HG02610 (cell line): ENCODE data around the gene STK38.
A peak's percentile ranks its signal among the peaks of the same experiment; 100 is the strongest.

Experiments
- ATAC-seq: cut with Tn5 transposase; IDR thresholded peaks from one replicate; pipeline ENCODE4 v1.9.1; 2021; ENCODE audit warnings: mild to moderate bottlenecking, moderate library complexity; ENCODE audit not compliant: unreplicated experiment

STK38 gene

DNA sequence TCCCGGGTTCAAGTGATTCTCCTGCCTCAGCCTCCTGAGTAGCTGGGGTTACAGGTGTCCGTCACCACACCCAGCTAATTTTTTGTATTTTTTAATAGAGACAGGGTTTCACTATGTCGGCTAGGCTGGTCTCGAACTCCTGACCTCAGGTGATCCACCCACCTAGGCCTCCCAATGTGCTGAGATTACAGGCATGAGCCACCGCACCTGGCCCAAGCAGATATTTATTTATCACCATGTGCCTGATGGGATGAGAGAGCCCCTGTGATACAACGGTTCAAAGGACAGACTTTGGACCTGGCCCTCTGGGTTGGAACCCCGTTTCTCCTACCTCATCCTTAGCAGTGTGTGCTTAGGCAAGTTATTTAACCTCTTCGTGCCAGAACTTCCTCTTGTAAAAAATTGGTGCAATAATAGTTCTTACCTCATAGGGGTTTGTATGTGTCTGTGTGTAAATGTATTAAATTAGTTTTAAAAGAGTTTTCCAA lies 19.2 kb upstream of the STK38 start:
- ATAC-seq = no peak

DNA sequence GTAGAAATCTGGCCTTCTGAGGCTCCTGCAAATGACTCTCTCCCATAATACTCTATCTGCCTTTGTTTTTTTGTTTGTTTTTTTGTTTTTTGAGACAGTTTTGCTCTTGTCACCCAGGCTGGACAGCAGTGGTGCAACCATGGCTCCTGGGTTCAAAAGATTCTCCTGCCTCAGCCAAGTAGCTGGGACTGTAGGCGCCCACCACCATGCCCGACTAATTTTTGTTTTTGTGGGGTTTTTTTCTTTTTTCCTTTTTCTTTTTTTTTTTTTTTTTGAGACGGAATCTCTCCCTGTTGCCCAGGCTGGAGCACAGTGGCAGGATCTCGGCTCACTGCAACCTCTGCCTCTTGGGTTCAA lies 16.6 kb upstream of the STK38 start:
- ATAC-seq = no peak

DNA sequence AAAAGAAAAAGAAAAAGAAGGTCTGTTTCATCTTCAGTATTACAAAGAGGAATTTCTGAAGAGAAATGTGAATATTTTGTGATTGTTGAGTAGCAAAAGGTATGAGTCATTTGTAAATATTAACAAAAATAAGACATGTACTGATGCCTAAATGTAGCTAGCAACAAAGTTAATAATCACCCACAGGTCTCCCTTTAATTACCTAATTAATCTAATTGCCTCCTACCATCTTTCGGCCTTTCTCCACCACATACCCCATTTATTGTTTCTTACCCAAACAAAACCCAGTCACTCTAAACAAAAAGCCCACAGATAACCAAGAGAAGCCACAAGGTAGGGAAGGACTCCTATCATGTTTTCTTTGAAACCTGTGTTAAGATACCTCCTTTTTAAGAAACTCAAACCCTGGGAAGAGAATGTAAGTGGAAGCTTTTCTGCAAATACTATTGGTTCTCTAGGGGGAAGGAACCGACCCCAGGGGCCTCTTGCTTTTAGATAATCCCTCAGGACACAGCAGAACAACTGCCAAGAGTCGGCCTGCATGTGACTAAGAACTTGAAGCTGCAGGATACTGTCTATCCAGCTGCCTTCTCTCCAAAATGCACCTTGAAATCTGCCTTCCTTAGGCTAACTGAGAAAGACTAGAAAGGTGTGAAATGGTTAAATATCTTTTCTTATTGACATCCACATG lies 16.1 kb upstream of the STK38 start:
- no peak for ATAC-seq

DNA sequence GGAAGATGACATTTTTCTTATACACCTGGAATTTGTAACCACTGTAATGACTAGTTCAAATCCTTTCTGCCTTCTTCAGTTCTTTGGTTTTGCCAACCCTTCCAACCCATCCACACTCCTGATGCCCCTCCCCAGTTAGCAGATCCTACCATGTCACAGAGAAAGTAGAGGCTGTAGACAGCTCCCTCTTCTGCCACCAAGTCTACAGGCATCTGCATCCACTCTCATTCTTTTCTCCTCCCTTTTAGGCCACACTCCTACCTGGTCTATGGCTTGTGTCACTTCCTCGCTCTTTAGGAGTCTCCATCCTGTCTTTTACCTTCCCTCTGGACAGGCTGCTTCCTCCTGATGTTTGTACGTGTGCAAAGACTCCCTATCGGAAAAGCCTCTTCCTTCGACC lies 13.5 kb upstream of the STK38 start:
- ATAC-seq = no peak

DNA sequence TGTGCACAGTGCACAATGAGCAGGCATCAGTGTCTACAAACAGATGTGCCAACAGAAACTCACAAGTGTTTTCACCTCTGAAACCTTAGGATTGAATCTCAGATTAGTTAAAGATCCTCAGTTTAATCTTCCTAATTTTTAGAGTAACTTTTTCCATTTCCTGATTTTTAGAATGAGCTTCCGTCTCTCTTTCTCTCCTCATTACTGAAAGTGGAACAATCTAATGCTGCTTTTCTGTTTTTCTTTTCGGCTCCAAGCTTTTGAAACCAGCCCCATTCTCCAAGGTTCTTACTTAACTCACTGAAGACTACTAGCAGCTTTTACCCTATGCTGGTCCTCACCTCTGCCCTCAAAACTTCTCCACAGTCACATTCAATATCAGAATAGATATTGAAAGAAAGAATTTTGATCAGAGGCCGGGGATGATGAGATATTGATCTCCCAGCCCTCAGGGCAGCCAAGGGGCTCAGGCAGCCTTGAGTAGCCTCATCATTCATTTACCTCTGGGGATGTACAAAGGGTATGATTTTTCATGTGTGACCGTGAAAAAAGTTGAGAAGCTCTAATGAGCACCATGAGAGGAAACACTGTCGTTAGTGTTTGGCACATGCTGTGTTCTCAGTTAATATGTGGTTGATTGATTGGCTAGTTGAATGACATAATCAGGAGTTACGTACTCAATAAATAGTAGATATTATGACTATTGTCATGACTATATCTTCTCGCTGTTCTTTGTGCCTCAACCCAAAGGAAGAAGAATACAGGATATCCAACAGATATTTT lies 11.9 kb upstream of the STK38 start:
- peak; percentile 41 for ATAC-seq

DNA sequence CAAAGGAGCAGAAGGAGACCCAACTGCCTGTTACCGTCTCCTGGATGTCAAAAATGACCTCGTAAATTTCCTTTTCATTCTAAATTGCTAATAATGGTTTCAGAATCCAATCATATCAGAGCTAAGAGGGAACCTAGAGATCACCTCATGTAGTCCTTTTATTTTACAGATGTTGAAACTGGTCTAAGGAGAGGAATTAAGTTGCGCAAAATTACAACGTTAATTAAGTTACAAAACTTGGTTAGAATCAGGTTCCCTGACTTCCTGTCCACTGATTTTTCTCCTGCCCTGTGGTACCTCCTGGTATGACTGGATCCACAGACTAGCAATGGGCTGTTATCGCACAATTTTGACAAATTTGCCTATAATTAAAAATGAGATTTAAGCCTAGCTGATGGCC lies 9.0 kb upstream of the STK38 start:
- ATAC-seq = no peak

DNA sequence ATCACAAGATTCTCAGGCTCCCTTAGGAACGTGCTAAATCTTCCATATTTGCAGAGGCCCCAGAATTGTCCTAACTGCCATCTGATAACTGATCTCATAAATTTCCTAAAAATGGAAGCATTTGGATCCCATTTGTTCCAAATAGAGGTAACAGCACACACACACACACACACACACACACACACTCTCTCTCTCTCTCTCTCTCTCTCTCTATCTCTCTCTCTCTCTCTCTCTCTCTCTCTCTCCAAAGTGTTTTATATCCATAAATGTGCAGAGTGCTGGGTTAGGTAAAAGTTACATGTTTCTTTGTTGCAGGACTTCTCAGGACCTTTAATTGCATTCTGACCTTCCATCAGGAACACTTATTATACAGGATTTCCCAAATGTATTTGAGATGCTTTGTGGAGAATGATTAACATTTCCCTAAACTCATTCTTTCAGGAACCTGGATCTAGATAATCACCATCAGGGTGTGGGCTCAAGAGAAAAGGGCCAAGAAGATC lies 8.5 kb upstream of the STK38 start:
- ATAC-seq = no peak

DNA sequence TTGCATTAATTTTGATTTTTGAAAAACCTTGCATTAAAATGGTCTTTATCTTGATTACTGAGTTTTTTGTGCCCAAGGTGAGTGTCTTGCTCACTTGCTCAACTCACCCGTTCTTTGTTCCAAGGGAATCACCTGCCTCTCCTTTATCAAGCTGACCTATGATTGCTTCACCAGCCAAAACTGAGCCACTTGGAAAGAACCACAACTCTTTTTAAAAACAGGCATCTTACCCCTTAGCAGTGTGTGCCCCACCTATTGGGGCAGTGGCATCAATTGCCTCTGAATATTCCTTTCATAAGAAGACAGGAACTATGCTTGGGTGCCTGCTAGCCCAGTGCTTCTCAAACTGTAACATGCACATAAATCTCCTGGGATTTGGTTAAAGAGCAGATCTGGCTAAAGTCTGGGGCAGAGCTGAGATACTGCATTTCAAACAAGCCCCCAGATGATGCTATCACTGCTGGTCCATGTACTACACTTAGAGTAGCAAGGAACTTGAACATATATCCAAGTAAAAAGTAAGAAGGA lies 3.3 kb upstream of the STK38 start:
- ATAC-seq = no peak

DNA sequence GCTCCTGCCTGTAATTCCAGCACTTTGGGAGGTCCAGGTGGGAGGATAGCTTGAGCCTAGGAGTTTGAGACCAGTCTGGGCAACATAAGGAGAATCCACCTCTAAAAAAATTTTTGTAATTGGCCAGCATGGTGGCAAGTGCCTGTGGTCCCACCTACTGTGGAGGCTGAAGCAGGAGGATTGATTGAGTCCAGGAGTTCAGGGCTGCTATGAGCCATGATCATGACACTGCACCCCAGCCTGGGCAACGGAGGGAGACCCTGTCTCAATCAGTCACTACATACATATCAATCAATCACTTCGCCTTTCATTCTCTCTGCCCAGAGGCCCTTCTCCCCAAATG lies 1.1 kb upstream of the STK38 start:
- no peak for ATAC-seq

DNA sequence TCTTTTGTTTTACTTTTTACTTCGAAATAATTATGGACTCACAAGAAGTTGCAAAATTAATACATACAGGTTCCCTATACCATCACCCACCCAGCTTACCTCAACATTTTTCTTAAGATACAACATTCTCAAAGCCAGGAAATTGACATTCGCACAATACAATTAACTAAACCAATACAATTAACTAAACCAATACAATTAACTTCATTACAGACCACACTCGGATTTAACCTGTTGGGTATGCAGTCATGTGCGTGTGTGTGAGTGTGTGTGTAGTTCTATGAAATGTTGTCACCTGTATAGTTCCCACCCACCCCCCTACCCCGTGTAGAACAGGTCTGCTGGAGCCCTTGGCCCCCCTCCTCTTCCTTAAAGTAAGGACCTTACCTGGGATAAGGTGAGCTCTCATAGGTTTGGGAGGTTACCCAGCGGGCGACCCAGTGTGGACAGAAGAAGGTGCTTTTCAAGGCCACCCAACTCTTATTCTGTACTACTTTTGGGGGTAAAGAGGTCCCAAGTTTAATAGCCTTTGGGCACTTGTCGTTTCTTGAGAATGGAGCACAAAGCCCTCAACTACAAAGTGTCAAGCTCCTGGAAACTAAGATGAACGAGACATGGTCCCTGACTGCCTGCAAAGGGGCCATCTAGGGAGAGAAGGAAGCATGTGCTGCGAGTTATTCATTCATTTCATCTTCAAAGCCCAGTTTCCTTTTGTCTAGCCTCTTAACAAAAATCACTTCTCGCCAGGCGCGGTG lies 544 bp upstream of the STK38 start:
- ATAC-seq = no peak

DNA sequence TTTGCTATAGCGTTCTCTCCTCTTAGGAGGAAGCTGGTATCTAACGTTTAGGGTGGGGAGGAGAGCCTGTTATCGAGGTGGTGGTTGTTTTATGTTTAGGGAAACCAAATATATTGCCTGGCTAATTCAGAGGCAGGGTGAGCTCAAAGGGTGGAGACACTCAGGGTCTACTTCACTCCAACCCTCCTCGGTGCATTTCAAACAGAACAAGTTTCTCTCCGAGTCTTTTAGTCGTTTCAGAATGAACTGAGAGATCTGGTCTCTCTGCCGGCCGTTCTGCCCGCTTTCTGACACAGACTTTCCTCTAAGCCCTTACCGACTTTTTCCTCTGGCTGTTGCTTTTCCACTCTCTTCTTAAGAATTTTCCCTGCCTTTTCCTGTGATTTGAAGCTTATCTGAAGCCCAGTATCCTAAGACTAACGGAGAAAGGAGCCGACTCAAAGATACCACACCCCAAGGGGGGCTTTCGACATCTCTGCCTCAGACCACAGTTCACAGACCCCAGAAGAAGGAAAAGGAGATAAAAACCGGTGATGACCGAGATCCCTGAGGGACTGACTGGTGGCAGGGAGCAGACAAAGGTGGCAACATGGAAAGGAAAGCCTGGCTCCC lies 865 bp downstream of the STK38 start:
- no peak for ATAC-seq

DNA sequence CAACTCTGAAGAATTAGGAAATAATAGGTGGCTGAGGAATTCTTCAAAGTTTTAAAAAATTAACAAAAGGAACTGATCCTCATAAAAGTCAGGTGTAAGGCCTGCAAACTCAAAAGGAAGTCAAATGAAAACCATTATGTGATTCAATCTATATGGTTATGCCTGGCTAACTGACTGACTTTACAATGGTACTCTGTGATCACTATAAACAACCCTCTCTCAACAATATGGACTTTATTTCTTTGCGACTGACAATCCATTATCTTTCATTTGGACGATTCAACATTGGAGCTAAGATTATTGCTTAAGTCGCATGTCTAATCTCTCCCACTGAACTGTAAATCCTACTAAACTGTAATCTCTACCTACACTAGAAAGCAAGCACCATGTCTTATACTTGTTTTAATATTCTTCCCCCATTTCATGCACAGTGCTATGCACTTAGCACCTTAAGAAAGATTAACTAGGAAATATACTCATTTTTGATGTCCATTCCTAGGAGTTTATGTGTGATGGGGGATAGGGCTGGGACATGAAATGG lies 1.4 kb downstream of the STK38 start:
- ATAC-seq = no peak

DNA sequence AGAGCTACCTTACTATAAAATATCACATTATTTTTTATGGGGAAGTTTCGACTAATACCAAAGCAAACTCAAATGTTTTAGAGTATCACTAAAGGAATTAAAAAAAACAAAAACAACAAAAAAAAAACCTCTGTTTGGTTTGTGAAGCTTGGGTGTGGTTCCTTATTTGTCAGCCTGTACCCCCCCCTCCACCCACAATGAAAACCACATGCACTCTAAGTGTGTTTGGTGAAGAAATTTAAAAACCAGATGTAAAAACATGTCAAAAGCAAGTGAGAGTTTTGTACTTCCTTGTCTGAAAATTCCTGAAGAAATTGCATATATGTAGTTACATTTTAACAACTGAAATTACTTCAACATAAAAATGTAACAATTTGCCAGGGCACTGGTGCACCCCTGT lies 3.1 kb downstream of the STK38 start:
- ATAC-seq = no peak

DNA sequence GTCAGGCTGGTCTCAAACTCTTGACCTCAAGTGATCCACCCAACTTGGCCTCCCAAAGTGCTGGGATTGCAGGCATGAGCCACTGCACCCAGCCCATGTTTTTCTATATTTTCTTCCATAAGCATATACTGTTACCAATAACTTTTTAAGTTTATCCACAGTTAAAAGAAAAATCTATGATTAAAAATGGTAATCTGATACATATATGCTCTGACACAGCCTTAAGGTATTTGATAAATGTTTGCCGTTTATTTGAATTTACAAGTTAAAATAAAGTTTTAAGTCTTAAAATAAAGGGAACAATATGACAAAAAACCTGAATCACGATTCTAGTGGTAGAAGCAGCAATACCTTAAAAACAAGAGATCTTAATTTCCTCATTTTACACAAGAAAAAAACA lies 5.2 kb downstream of the STK38 start:
- no peak for ATAC-seq

DNA sequence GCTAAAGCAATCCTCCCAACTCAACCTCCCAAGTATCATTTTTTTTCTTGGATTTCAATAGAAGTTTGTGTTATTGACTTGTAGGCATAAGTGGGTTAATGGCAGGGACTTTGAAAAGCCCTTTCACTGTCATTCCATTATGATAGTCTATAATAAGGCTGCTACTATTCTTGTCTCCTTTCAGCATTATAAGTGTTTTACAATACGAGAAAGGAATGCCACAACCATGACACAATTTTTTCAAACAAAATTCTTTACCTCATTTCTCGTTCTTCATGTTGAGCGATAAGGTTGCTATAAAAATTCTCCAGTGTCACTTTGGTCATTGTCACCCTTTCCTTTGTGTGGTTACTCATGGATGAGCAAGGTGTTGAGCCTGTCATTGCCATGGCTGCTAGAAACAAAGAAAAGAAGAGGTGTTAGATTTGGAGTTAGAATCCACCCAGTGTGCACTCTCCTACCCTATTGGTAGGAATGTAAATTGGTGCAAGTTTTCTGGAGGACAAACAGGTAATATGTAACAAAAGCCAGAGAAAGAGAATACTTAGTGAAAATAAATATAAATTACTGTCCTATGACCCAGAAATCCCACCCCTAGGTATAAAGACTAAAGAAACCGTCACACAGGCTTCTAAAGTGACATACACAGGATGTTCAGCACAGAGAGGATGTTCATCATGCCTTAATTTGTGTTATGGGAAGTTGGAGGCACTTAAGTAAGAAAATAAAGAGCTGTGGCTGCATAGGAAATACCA lies 7.3 kb downstream of the STK38 start:
- no peak for ATAC-seq

DNA sequence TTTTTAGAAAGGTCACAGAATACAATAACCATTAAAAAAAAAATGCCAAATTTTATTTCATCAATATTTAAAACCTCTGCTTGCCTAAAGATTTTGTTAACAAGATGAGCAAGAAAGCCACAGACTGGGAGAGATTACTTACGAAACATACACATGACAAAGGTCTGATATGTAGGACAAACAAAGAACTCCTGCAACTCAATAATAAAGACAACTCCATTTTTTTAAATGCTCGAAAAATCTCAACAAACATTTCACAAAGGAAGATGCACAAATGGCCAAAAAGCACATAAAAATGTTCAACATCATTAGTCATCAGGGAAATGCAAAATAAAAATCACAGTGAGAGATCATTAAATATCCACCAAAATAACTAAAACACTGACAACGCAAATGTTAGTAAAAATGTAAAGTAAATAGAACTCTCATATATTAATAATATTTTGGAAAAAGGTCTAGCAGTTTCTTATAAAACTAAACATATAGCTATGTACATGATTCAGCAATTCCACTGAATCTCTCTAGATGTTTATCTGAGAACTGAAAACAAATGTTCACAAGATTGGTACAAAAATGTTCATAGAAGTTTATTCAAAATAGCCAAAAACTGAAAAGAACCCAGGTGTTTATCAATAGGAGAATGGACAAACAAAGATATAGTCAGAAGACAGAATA lies 10.3 kb downstream of the STK38 start:
- no peak for ATAC-seq

DNA sequence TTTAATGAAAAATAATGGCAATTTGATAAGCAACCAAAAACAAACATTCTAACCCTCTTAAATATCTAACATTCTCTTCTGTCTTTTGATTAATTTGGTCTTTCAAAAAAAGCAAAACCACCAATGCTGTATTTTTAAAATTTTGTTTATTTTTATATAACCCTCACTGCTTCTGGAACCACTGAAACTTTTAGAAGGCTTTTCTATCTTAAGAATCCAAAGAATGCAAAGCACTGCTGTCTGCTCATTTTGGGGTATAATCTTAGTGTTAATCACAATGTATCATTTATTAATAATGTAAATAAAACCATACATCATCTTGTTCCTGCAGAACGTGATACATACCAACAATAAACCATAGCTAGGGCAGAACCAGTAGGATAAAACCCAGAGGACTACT lies 14.0 kb downstream of the STK38 start:
- no peak for ATAC-seq

DNA sequence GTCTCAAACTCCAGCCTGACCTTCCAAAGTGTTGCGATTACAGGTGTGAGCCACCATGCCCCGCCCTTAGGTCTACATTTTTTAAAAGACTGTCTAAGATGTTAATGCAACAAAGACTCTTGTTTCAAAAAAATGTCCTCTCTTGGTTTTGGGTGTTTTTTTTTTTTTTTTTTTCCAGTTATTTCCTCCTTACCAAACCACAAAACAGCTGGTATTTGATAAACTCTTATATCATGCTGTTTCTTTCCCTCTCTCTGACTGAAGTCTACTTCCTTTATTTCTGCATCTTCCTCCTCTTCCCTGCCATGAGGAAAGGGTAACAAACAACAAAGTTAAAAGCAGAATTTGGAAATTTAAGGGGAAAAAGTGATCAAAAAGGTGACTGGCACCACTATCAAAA lies 21.2 kb downstream of the STK38 start:
- ATAC-seq = no peak

DNA sequence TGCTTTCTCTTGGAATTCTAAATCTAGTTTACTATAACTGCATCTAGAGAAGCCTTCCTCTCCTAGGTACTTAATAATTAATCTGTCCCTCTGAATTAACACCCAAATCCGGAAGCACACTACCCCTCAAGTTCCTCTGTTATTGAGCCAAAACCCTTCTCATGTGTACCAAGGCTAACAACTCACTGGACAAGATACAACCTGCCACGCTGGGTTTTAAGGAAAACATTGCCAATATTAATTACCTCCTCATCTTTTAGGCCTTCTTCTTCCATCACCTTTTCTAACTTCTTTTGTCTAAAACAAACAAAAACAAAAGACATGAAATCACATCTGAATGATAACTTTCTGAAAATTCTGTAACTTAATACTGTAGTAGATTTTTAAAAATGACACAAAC lies 21.9 kb downstream of the STK38 start:
- ATAC-seq = no peak

DNA sequence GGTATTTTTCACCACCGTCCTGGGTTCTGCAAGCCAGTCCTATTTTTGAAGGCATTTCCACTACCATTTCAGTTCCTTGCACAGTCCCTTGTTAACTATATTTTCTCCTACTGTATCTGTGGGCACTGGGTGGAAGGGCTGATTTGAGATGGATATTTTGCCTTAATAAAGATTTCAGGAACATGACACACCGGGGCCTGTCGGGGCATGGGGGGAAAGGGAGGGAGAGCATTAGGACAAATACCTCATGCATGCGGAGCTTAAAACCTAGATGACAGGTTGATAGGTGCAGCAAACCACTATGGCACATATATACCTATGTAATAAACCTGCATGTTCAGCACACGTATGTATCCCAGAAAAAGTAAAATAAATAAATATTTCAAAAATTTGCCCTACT lies 22.4 kb downstream of the STK38 start:
- ATAC-seq = no peak
